Ovary (tissue), 9 donors: ENCODE results near the gene PLLP. TPM values are rescaled to one million over a fixed set of nuclear protein-coding genes. Genes with fewer than 3 reads are reported as not detected.

Source experiments
- DNase-seq, 5 donors: peaks; one replicate each; pipeline ENCODE4 v3.0.0-alpha.2; 2019 to 2020
- H3K27ac ChIP-seq, 2 donors: fragments of 200-600 bp; one replicate each; pipeline versions ENCODE4 v1.5.1 to v1.8.0; 2019 to 2022
- H3K27me3 ChIP-seq: fragments of 200-600 bp; one replicate; pipeline ENCODE4 v1.8.0; 2022
- H3K36me3 ChIP-seq: fragments of 200-600 bp; sonication (generic); one replicate; pipeline ENCODE4 v1.5.1; 2019
- H3K4me1 ChIP-seq: one replicate; pipeline ENCODE4 v1.8.1; 2013; ENCODE audit warnings: mild to moderate bottlenecking, moderate library complexity; ENCODE audit not compliant: insufficient read depth
- H3K4me3 ChIP-seq: fragments of 200-600 bp; sonication (generic); one replicate; pipeline ENCODE4 v1.5.1; 2017
- H3K9me3 ChIP-seq, 2 donors: fragments of 200-600 bp in 1 of 2; sonication (generic) in 1 of 2; one replicate each; pipeline versions ENCODE4 v1.5.1 to v1.8.1; 2013 to 2019; ENCODE audit warnings: mild to moderate bottlenecking in 1 of 2, moderate library complexity in 1 of 2
- CTCF ChIP-seq, 3 donors: fragments of 450-650 bp in 2 of 3; fragments of 200-600 bp in 1 of 3; IDR thresholded peaks; one replicate each; pipeline versions ENCODE4 v1.5.1 to v1.8.0; 2016 to 2022; ENCODE audit warnings: antibody characterized with exemption in 3 of 3, mild to moderate bottlenecking in 1 of 3
- EP300 ChIP-seq: sonication (generic); formaldehyde crosslinking; IDR thresholded peaks from one replicate; pipeline ENCODE4 v1.6.1; 2017; ENCODE audit warnings: antibody characterized with exemption
- POLR2A ChIP-seq: fragments of 450-650 bp; IDR thresholded peaks from one replicate; pipeline ENCODE4 v1.6.1; 2017; ENCODE audit warnings: antibody characterized with exemption, mild to moderate bottlenecking, moderate library complexity
- WGBS, 3 donors: extraction: QIAGEN DNeasy Blood & Tissue Kit in 1 of 3; methylation state at CpG; one replicate each; pipeline versions ENCODE4 v1.1.5 to v1.1.7; 2013 to 2017; 5-methylcytosine and 5-hydroxymethylcytosine counted together
- intact Hi-C, 4 donors: fragments of 100-400 bp; cut with DNase I; formaldehyde crosslinking; loops; one replicate each; pipeline versions ENCODE4 v1.11.0 to v1.15.1; 2022 to 2023
- polyA plus RNA-seq, 2 donors: library from polyadenylated mRNA; stranded (reverse); fragments of 200-250 nt in 1 of 2; fragments of 350-450 nt in 1 of 2; fragmentation: Illumina TruSeq in 1 of 2; extraction: RNeasy Lipid Tissue Mini Kit (QIAGEN cat#74804) in 1 of 2; gene quantifications; one replicate each; pipeline ENCODE4 v1.2.3, GENCODE V29; 2013 to 2014
- total RNA-seq, 7 donors: library from RNA; depleted of rRNA in 2 of 7; stranded (reverse); fragments of >200 nt in 2 of 7; fragmentation: NEBNext Ultra II Directional in 3 of 7; extraction: Animal tissue kit (Norgen Biotek cat#: 25700) in 3 of 7; gene quantifications; one replicate each; pipeline versions ENCODE4 v1.1.0 to v1.2.4, GENCODE V29; 2016 to 2023
- donor health status: DM: no; HTN: no; CAD: no; lungs with moderate emphysema.
- donor health status: DM: no; HTN: no; CAD: no.
- donor health status: Bipolar disorder and iron deficiency.
- donor health status: DM: yes; HTN: yes; CAD: no.
- donor health status: DM: no; HTN: no; CAD: no.
- donor health status: DM: yes; HTN: yes; CAD: no.

The PLLP gene
- total and polyA plus RNA-seq, 9 donors = 0.94 to 54.2 (median 4.0) TPM

- H3K27ac ChIP-seq = no peak overlapping the region
- no peak overlapping the region for H3K4me3 ChIP-seq
- WGBS, 3 donors = 77 to 80% (median 78%) methylated on average over 17 of the region's 17 CpGs
- TF ChIP-seq EP300 = no peak
- TF ChIP-seq CTCF (IDR thresholded peaks at IDR 0.05) = no peak
- no peak for TF ChIP-seq POLR2A
- H3K4me1 ChIP-seq = peaks cover 2% of the 10 kb centered on the region
- no peaks in the 10 kb centered on the region for H3K36me3 ChIP-seq
- intact Hi-C loops = no loop called here
- H3K9me3 ChIP-seq = no peaks in the 10 kb centered on the region
- DNase-seq = peak in 1 of 5 donors; percentile 21
- H3K27me3 ChIP-seq = no peaks in the 10 kb centered on the region
Observed at GRCh38 chr16:57262841-57263540, 21.5 kb downstream of the PLLP start.

DNA sequence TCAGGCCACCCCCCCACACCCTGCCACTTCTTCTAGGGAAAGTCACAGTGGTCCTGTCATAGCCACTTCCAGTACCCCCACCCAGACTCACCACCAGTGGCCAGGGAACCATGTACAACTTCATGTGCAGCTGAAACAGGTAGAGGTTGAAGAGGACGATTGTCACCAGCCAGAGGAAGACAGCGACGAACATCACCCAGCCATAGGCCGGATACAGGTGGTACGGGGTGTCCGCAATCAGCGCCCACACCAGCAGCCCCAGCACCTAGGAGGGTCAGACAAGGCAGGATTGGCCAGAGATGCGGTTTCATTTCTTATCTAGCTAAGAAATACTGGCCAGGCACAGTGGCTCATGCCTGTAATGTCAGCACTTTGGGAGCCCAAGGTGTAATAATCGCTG is 22.7 kb downstream of the PLLP start:
- TF ChIP-seq EP300 (no peak), CTCF (IDR thresholded peaks at IDR 0.05) (no peak), POLR2A (no peak)
- intact Hi-C loops = no loop called here
- Histone ChIP-seq H3K36me3 (no peaks in the 10 kb centered on the region), H3K9me3 (no peaks in the 10 kb centered on the region), H3K27ac (no peak overlapping the region), H3K4me1 (peaks cover 2% of the 10 kb centered on the region), H3K4me3 (no peak overlapping the region), H3K27me3 (no peaks in the 10 kb centered on the region)
- WGBS, 3 donors = 93 to 97% (median 94%) methylated on average over 9 of the region's 9 CpGs
- peak in 1 of 5 donors; percentile 23 for DNase-seq

DNA sequence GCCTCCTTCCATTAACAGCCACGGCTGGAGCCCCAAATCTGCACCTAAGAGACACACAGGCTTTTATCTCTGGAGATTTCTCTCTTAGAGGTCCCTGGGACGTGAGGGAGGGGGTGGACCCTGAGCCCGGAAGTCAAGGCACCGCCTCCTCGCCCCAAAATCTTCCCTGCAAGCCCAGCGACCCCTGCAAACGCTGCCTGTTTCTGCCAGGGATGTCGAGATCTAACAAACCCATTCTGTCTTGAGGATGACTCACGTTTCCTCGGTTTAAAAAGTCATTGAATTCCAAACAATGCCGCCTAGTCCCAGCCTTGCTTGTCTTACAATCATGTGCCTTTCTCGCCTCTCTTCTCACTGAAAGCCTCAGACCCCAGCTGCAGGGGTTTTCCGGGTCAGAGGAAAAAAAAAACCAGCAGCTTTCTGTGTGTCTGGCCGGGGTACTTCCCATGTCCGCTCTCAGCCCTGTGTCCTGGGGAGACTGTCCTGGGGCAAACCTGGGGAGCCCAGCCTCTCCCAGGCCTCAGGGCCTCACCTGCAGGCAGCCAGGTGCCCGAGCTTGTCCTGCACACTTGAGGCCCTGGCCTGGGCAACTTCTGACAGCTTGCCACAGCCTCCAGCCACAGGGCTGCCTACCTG is 24.1 kb downstream of the PLLP start:
- Histone ChIP-seq H3K4me3 (no peak overlapping the region), H3K4me1 (peaks cover 2% of the 10 kb centered on the region), H3K36me3 (no peaks in the 10 kb centered on the region), H3K27ac (no peak overlapping the region), H3K9me3 (no peaks in the 10 kb centered on the region), H3K27me3 (no peaks in the 10 kb centered on the region)
- WGBS, 3 donors = 12 to 16% (median 14%) methylated on average over 16 of the region's 16 CpGs
- peak in 1 of 5 donors; percentile 40 for DNase-seq
- intact Hi-C loops = no loop called here
- TF ChIP-seq EP300 (no peak), CTCF (IDR thresholded peaks at IDR 0.05) (no peak), POLR2A (no peak)

DNA sequence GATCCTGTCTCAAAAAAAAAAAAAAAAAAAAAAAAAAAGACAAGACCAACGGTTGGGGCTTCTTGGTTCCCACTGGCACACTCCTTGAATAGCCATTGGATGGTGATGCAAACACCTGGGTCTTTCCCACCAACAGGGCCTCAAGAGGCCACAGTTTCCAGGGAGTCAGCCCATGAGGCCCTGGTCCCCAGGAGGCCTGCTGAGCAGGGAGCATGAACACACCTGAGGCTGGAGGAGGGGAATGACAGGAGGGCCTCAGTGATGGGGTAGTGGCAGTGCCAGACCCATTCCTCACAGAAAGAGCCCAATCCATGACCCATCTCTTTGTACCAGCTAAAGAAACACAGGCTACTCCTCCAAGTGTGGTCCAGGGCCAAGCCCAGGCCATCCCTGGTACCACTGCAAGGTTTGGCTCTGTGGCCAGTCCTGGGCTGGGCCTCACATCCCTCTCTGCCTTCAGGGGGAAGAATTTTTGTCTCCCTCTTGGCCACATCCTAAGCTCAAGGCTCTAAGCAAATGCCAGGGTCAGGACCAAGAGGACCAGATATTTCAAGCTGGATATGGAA is 25.5 kb downstream of the PLLP start:
- H3K27ac ChIP-seq = no peak overlapping the region
- 64 to 71% (median 70%) methylated on average over 1 of the region's 1 CpG for WGBS, 3 donors
- TF ChIP-seq POLR2A = no peak
- no peaks in the 10 kb centered on the region for H3K9me3 ChIP-seq
- DNase-seq = peak in 1 of 5 donors; percentile 8
- intact Hi-C loops = no loop called here
- H3K36me3 ChIP-seq = no peaks in the 10 kb centered on the region
- H3K4me1 ChIP-seq = peaks cover 2% of the 10 kb centered on the region
- no peaks in the 10 kb centered on the region for H3K27me3 ChIP-seq
- no peak overlapping the region for H3K4me3 ChIP-seq
